Testis (tissue), 2 donors: ENCODE data around the gene LRP1.

Experiments
- CTCF ChIP-seq, 3 experiments: fragments of 450-650 bp in 2 of 3; fragments of 200-600 bp in 1 of 3; sonication (generic) in 1 of 3; IDR thresholded peaks; one replicate each; pipeline ENCODE4 v1.5.1; 2016 to 2019; ENCODE audit warnings: antibody characterized with exemption in 3 of 3, mild to moderate bottlenecking in 2 of 3, moderate library complexity in 1 of 3
- POLR2A ChIP-seq: fragments of 450-650 bp; IDR thresholded peaks from one replicate; pipeline ENCODE4 v1.6.1; 2017; ENCODE audit warnings: antibody characterized with exemption, mild to moderate bottlenecking, moderate library complexity

GRCh38 chr12:57254506-57255280 lies 126.4 kb downstream of the LRP1 start:
- TF ChIP-seq CTCF (IDR thresholded peaks at IDR 0.05), result no peak
- TF ChIP-seq POLR2A, result no peak
